ENCODE results near the gene RTL5. TPM values are rescaled to one million over a fixed set of nuclear protein-coding genes. Genes with fewer than 3 reads are reported as not detected.

Gene RTL5
- total RNA-seq, 1 experiment from 2014 or later = 8.4 TPM

- CTCF ChIA-PET = no interaction called here
- no peak overlapping the region for H3K4me3 ChIP-seq (ENCODE audit: low read depth, low read length, poor library complexity, severe bottlenecking)
- TF ChIP-seq CTCF (conservative IDR thresholded peaks at IDR 0.05; ENCODE audit: low read depth, low read length) (no peak), EZH2 (IDR thresholded peaks at IDR 0.05; ENCODE audit: borderline replicate concordance, low read depth, low read length, poor library complexity, severe bottlenecking) (no peak)
- no peaks in the 10 kb centered on the region for H3K36me3 ChIP-seq (ENCODE audit: insufficient read depth, low read length, poor library complexity, severe bottlenecking)
- no peak for DNase-seq (ENCODE audit: low spot score)
- POLR2A ChIA-PET (ENCODE audit: low non-redundant PET) = no interaction called here
- H3K9me3 ChIP-seq (ENCODE audit: low read depth, low read length, poor library complexity, severe bottlenecking) = no peaks in the 10 kb centered on the region
- H3K4me1 ChIP-seq (ENCODE audit: insufficient read depth, low read length, poor library complexity, severe bottlenecking) = no peaks in the 10 kb centered on the region
- intact Hi-C loops (cut with micrococcal nuclease; ENCODE audit: unreplicated experiment) = no loop called here
- BruUV-seq (replicated peaks) = no TSS peak
- peaks cover 12% of the 10 kb centered on the region for H3K27me3 ChIP-seq (replicated peaks; ENCODE audit: insufficient read depth, low read depth, low read length, poor library complexity)
- no peak overlapping the region for H3K27ac ChIP-seq (ENCODE audit: low read depth, low read length, poor library complexity, severe bottlenecking)
These were observed 11.8 kb upstream of the RTL5 start for GRCh38 chrX:72143609-72143907.

GRCh38 chrX:72142794-72143608, 11.3 kb upstream of the RTL5 start:
- Histone ChIP-seq H3K4me3 (ENCODE audit: low read depth, low read length, poor library complexity, severe bottlenecking) (no peak overlapping the region), H3K4me1 (ENCODE audit: insufficient read depth, low read length, poor library complexity, severe bottlenecking) (no peaks in the 10 kb centered on the region), H3K9me3 (ENCODE audit: low read depth, low read length, poor library complexity, severe bottlenecking) (no peaks in the 10 kb centered on the region), H3K27me3 (replicated peaks; ENCODE audit: insufficient read depth, low read depth, low read length, poor library complexity) (peaks cover 12% of the 10 kb centered on the region), H3K27ac (ENCODE audit: low read depth, low read length, poor library complexity, severe bottlenecking) (no peak overlapping the region), H3K36me3 (ENCODE audit: insufficient read depth, low read length, poor library complexity, severe bottlenecking) (no peaks in the 10 kb centered on the region)
- intact Hi-C loops (cut with micrococcal nuclease; ENCODE audit: unreplicated experiment) = no loop called here
- ChIA-PET POLR2A (ENCODE audit: low non-redundant PET) (interaction anchor here (0.6 kb wide), 1 partner anchor 128 kb away, joined by 11 read pairs; no protein-coding TSS in a partner anchor), CTCF (no interaction called here)
- no TSS peak for BruUV-seq (replicated peaks)
- no peak for DNase-seq (ENCODE audit: low spot score)
- TF ChIP-seq EZH2 (IDR thresholded peaks at IDR 0.05; ENCODE audit: borderline replicate concordance, low read depth, low read length, poor library complexity, severe bottlenecking) = no peak
- TF ChIP-seq CTCF (conservative IDR thresholded peaks at IDR 0.05; ENCODE audit: low read depth, low read length) = no peak

- intact Hi-C loops (cut with micrococcal nuclease; ENCODE audit: unreplicated experiment) = no loop called here
- peaks cover 5% of the 10 kb centered on the region for H3K27me3 ChIP-seq (replicated peaks; ENCODE audit: insufficient read depth, low read depth, low read length, poor library complexity)
- H3K9me3 ChIP-seq (ENCODE audit: low read depth, low read length, poor library complexity, severe bottlenecking) = no peaks in the 10 kb centered on the region
- H3K4me1 ChIP-seq (ENCODE audit: insufficient read depth, low read length, poor library complexity, severe bottlenecking) = no peaks in the 10 kb centered on the region
- CTCF ChIA-PET = no interaction called here
- DNase-seq (ENCODE audit: low spot score) = no peak
- POLR2A ChIA-PET (ENCODE audit: low non-redundant PET) = no interaction called here
- BruUV-seq (replicated peaks) = no TSS peak
- H3K36me3 ChIP-seq (ENCODE audit: insufficient read depth, low read length, poor library complexity, severe bottlenecking) = no peaks in the 10 kb centered on the region
- no peak overlapping the region for H3K27ac ChIP-seq (ENCODE audit: low read depth, low read length, poor library complexity, severe bottlenecking)
- no peak for TF ChIP-seq EZH2 (IDR thresholded peaks at IDR 0.05; ENCODE audit: borderline replicate concordance, low read depth, low read length, poor library complexity, severe bottlenecking)
- no peak for TF ChIP-seq CTCF (conservative IDR thresholded peaks at IDR 0.05; ENCODE audit: low read depth, low read length)
- no peak overlapping the region for H3K4me3 ChIP-seq (ENCODE audit: low read depth, low read length, poor library complexity, severe bottlenecking)
These were observed 10.5 kb upstream of the RTL5 start for GRCh38 chrX:72142094-72142793.

All from A673 (cell line).